Peyer's patch (tissue), 4 donors: ENCODE results near the gene IMMP2L.

Experiments
- CTCF ChIP-seq, 6 experiments: fragments of 450-650 bp in 4 of 6; fragments of 200-600 bp in 2 of 6; sonication (generic) in 1 of 6; IDR thresholded peaks; one replicate each; pipeline ENCODE4 v1.5.1; 2017 to 2019; ENCODE audit warnings: antibody characterized with exemption in 6 of 6, mild to moderate bottlenecking in 3 of 6, moderate library complexity in 1 of 6
- POLR2A ChIP-seq, 2 donors: fragments of 450-650 bp; IDR thresholded peaks; one replicate each; pipeline ENCODE4 v1.5.1; 2017; ENCODE audit warnings: antibody characterized with exemption in 2 of 2, mild to moderate bottlenecking in 2 of 2, moderate library complexity in 2 of 2

GRCh38 chr7:111521660-111522059, 40.6 kb downstream of the IMMP2L start:
- TF ChIP-seq POLR2A (IDR thresholded peaks at IDR 0.05) = no peak
- TF ChIP-seq CTCF (IDR thresholded peaks at IDR 0.05) = no peak
